GM13976 (cell line): ENCODE results near the gene PTPN1.

Source experiments
- DNase-seq: peaks from one replicate; pipeline ENCODE4 v3.0.0; 2012; ENCODE audit warnings: low spot score
- CTCF ChIP-seq: IDR thresholded peaks from 2 replicates; pipeline ENCODE4 v1.5.1; 2012; ENCODE audit warnings: borderline replicate concordance, mild to moderate bottlenecking; ENCODE audit not compliant: insufficient read depth; ENCODE audit errors: extremely low read depth, missing control alignments, control extremely low read depth
- in situ Hi-C: fragments of 300-500 bp; cut with MboI; formaldehyde crosslinking; loops from one replicate; pipeline ENCODE4 v1.12.0; 2022; ENCODE audit warnings: low sequenced_read_pairs, mixed read lengths, inconsistent platforms; ENCODE audit not compliant: unreplicated experiment

The PTPN1 gene

DNA sequence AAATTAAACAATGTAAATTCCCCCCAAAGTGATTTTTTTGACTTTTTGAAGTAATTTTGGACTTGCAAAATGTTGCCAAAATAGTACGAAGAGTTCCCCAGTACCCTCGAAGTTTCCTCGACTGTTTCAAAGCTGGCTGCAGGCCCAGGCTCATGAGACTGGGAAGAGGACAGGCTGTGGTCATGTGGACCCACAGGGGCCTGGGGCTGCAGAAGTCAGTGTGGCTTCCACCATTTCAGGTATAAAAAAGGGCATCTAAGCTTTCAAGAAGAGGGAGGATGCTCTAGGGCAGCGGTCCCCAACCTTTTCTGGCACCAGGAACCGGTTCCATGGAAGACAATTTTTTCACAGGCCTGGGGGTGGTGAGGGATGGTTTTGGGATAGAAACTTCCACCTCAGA is 75.0 kb downstream of the PTPN1 start:
- no peak for TF ChIP-seq CTCF
- in situ Hi-C loops, result no loop called here

DNA sequence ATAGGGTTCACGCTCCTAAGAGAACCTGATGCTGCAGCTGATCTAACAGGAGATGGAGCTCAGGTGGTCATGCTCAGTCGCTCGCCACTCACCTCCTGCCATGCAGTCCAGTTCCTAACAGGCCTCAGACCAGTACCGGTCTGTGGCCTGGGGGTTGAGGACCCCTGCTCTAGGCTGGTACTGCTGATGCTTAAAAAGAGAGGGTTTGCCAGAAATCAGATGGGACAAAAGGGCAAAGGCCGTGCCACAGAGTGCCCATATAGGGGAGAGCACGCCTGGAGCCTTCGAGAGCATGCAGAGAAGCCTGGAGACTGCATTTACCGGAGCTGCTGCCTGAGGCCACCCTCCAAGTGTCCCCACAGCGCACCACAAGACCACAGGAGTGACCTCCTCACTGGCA is 75.5 kb downstream of the PTPN1 start:
- TF ChIP-seq CTCF, result no peak
- in situ Hi-C loops, result no loop called here
- no peak for DNase-seq

More for the DNA sequence above, 75.0 kb downstream of the PTPN1 start:
- DNase-seq, result no peak

DNA sequence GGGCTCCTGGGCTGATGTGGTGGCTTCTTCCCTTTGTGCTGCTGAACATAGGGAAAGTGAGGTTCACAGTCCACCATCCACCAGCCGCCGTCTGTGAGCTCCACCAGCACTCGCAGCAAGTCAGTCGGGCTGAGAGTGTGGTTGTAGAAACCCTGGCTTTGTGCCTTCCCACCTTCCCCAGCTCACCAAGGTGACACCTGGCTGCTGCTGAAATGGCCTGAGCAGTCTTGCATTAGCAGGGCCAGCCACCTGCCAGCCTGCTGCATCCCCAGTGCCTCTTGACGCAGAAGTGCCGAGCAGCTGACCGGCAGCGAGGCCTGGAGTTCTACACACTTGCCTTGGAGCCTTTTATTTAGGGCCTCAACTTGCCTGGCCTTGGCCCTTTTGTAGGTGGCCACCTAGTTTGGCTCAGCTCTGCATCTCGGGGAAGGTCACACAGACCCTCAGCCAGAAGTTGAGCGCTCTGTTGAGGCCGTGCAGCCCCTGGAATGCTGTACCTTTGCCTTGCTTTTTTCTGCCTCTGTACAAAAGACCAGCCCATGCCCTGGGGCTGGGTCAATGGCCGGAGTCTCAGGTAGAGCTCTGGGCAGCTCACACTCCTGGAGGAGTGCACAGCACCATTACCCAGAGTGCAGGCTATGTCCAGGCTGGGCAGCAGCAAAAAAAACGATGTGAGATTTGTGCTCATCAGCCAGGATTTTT is 76.5 kb downstream of the PTPN1 start:
- no peak for DNase-seq
- in situ Hi-C loops, result no loop called here
- no peak for TF ChIP-seq CTCF

GRCh38 chr20:50587291-50587961 is 77.2 kb downstream of the PTPN1 start:
- no peak for DNase-seq
- TF ChIP-seq CTCF, result no peak
- in situ Hi-C loops, result no loop called here

DNA sequence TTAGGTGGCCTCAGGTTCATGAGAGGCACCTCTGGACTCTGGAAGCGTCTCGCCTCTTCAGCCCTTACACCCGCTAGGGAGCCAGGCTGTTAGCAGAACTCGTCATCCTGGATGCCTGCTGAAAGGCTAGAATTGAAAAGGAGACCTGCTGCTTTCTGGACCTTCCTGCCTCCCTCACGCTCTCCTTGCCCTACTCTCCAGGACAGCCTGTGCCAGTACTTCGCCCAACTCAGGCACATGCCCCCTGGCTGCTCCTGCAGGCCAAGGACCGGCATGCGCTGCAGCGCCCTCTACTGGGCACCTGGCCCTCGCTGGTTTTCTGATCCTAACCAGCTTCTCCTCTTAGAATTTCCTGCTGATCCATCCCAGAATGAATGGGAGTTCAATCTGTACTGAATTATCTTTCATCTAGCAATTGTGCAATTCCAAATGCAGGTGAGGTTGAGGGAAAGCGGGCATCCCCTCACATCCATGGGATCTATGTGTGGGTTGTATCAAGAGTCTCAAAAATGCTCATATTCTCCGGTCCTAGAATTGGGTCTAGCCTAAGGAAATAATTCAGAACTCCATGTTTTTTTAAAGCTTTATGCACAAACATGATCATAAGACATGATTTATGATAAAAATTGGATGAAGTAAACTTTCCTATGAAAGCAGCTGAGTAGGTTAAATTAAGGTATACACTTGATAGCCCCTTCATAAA is 78.0 kb downstream of the PTPN1 start:
- in situ Hi-C loops, result no loop called here
- TF ChIP-seq CTCF, result peak; percentile 93
- peak; percentile 87 for DNase-seq

DNA sequence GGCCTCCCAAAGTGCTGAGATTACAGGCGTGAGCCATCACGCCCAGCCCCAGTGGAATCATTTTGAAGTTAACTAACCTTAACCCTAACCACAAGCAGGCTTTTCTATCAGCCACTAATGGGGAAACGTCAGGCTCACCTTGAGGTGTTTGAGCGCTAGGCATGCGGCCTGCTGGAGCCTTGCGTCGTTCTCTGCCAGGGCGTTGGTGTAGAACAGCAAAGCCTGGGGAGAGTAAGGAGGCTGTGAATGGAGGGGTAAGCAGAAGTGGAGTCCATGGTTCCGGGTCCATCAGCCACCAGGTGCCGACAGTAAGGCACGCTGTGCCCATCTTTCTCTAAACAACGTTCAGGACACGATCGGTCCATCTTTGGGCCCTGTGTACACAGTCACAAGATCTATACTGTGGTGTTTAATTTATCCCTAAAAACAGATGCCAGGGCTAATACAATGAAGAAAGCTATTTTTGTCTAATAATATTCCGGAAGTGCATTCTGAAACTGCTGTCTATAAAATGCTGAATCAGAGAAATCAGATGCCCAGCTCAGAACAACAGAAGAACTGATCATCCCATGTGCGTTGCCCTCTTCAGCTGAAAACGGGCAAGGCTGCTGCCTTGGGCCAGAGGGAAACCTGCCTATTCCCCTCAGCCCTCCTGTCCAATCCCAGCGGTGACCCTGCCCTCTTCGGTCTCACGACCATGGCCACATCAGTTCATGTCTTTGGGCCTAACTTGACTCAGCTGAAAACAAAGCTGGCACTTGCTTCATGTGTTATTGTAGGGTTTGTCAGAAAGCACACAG is 79.6 kb downstream of the PTPN1 start:
- TF ChIP-seq CTCF, result no peak
- in situ Hi-C loops, result no loop called here
- no peak for DNase-seq
